ENCODE data around the gene SLC36A3.
"Not testable (repeated sequence)": the region's sequence is repeated elsewhere in the genome, so short reads cannot be mapped to it uniquely, and the experiment has no call there.

Gene SLC36A3

GRCh38 chr5:151238303-151238741 is 65.2 kb downstream of the SLC36A3 start:
- no peak for DNase-seq (ENCODE audit: low read depth in 2 of 2)

- DNase-seq (ENCODE audit: low read depth in 2 of 2): no peak
Measured at GRCh38 chr5:151237685-151238084, 65.9 kb downstream of the SLC36A3 start.

- DNase-seq (ENCODE audit: low read depth in 2 of 2): no peak
Measured at GRCh38 chr5:151236888-151237287, 66.7 kb downstream of the SLC36A3 start.

GRCh38 chr5:151235239-151235571 is 68.4 kb downstream of the SLC36A3 start:
- not testable (repeated sequence) for DNase-seq (ENCODE audit: low read depth in 2 of 2)

GRCh38 chr5:151234476-151235238 is 68.9 kb downstream of the SLC36A3 start:
- no peak for DNase-seq (ENCODE audit: low read depth in 2 of 2)

GRCh38 chr5:151233616-151234085 is 69.9 kb downstream of the SLC36A3 start:
- no peak for DNase-seq (ENCODE audit: low read depth in 2 of 2)

- no peak for DNase-seq (ENCODE audit: low read depth in 2 of 2)
Measured at GRCh38 chr5:151231359-151231758, 72.2 kb downstream of the SLC36A3 start.

GRCh38 chr5:151230048-151230680 is 73.4 kb downstream of the SLC36A3 start:
- no peak for DNase-seq (ENCODE audit: low read depth in 2 of 2)

- DNase-seq (ENCODE audit: low read depth in 2 of 2): no peak
Measured at GRCh38 chr5:151228986-151229385, 74.6 kb downstream of the SLC36A3 start.

- no peak for DNase-seq (ENCODE audit: low read depth in 2 of 2)
Measured at GRCh38 chr5:151227918-151228447, 75.6 kb downstream of the SLC36A3 start.
